Suprapubic skin (tissue), 3 donors: Measurements from ENCODE around the gene C1orf21.

Source experiments
- EP300 ChIP-seq: sonication (generic); formaldehyde crosslinking; IDR thresholded peaks from one replicate; pipeline ENCODE4 v1.6.1; 2017; ENCODE audit warnings: antibody characterized with exemption
- TF ChIP-seq, protein P1 (sequence below), 2 donors: fragments of 200-600 bp in 1 of 2; fragments of 450-650 bp in 1 of 2; sonication (generic) in 1 of 2; IDR thresholded peaks; one replicate each; pipeline ENCODE4 v1.5.1; 2016 to 2019; ENCODE audit warnings: antibody characterized with exemption in 2 of 2, mild to moderate bottlenecking in 1 of 2, moderate library complexity in 1 of 2

DNA sequence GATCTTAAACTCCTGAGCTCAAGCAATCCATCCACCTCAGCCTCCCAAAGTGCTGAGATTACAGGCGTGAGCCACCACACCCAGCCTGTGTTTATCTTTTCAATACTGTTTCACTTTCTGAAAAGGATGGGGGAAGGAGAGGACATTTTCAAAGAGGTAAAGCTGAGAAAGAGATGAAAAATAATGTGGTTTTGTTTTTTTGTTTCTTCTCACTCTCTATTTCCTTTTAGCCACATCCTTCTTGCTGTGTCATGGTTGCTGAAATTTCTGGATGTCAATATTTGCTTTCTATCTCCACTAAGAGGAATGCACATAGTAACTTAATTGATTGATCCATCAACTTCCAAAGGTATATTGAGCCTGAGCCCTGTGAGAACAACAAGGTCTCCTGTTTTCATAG is 6.4 kb upstream of the C1orf21 start:
- TF ChIP-seq, protein P1, sequence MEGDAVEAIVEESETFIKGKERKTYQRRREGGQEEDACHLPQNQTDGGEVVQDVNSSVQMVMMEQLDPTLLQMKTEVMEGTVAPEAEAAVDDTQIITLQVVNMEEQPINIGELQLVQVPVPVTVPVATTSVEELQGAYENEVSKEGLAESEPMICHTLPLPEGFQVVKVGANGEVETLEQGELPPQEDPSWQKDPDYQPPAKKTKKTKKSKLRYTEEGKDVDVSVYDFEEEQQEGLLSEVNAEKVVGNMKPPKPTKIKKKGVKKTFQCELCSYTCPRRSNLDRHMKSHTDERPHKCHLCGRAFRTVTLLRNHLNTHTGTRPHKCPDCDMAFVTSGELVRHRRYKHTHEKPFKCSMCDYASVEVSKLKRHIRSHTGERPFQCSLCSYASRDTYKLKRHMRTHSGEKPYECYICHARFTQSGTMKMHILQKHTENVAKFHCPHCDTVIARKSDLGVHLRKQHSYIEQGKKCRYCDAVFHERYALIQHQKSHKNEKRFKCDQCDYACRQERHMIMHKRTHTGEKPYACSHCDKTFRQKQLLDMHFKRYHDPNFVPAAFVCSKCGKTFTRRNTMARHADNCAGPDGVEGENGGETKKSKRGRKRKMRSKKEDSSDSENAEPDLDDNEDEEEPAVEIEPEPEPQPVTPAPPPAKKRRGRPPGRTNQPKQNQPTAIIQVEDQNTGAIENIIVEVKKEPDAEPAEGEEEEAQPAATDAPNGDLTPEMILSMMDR (IDR thresholded peaks at IDR 0.05), result no peak
- TF ChIP-seq EP300, result no peak
